ENCODE measurements around the gene FAM43A. TPM values are rescaled to one million over a fixed set of nuclear protein-coding genes. Genes with fewer than 3 reads are reported as not detected.

Gene FAM43A
- total and polyA plus RNA-seq, 2 of the 8 experiments (the other 6 are each of a cell fraction or from before 2014, with no cell fraction given) = 2.3 to 2.6 TPM

- TF ChIP-seq CHD7 (IDR thresholded peaks at IDR 0.05; ENCODE audit: insufficient replicate concordance, low read length) (no peak), CREB1 (IDR thresholded peaks at IDR 0.05) (no peak)
Observed at GRCh38 chr3:194672876-194673275, 12.8 kb upstream of the FAM43A start (continued).
